ENCODE data around the gene BAIAP2.

GRCh38 chr17:81000631-81001357, 34.2 kb upstream of the BAIAP2 start:
- TF ChIP-seq CTCF (conservative IDR thresholded peaks at IDR 0.05) (no peak), ZFX (IDR thresholded peaks at IDR 0.05) (no peak)

All from C4-2B (cell line).